ENCODE data around the gene DNAJA3. TPM values are rescaled to one million over a fixed set of nuclear protein-coding genes. Genes with fewer than 3 reads are reported as not detected.

Gene DNAJA3
- total and polyA plus RNA-seq, 2 of the 4 experiments (the other 2 are of a cell fraction): 38.0 to 40.2 TPM

GRCh38 chr16:4412159-4412558 is 13.5 kb upstream of the DNAJA3 start:
- peaks cover 38% of the 10 kb centered on the region for H3K4me1 ChIP-seq (ENCODE audit: control insufficient read depth, insufficient read depth, low read length)
- CTCF ChIA-PET: no interaction called here
- H3K79me1 ChIP-seq (ENCODE audit: low read depth in 1 of 2, low read length in 2 of 2): peaks cover 26 to 77% of the 10 kb centered on the region in 2 experiments
- H3K23ac ChIP-seq (ENCODE audit: low read depth, low read length): no peak overlapping the region
- H2BK15ac ChIP-seq (ENCODE audit: low read depth, low read length): no peak overlapping the region
- no peak overlapping the region for H2AK9ac ChIP-seq (replicated peaks; ENCODE audit: low read depth, low read length, poor library complexity)
- no peak overlapping the region for H3K9ac ChIP-seq (ENCODE audit: low read depth, low read length)
- no peaks in the 10 kb centered on the region for H3K27me3 ChIP-seq (ENCODE audit: control insufficient read depth, insufficient read depth, low read length)
- no peak overlapping the region for H2BK120ac ChIP-seq (ENCODE audit: low read depth, low read length)
- no peak overlapping the region for H3K27ac ChIP-seq (ENCODE audit: insufficient read depth, low read length)
- in situ Hi-C loops (cut with MboI; ENCODE audit: low sequenced_read_pairs) (no loop called here), dilution Hi-C loops (cut with HindIII; ENCODE audit: low sequenced_read_pairs, unreplicated experiment) (no loop called here), intact Hi-C loops (cut with micrococcal nuclease) (loop anchor here (10.0 kb wide), 1 partner anchor 133 kb away; no protein-coding TSS in a partner anchor)
- H3K14ac ChIP-seq (replicated peaks; ENCODE audit: low read depth, low read length): no peak overlapping the region
- ATAC-seq (ENCODE audit: low read depth) (no peak), DNase-seq (no peak)
- H4K5ac ChIP-seq (ENCODE audit: low read depth, low read length): no peak overlapping the region
- peaks cover 31% of the 10 kb centered on the region for H3K9me1 ChIP-seq (ENCODE audit: insufficient read depth, low read length)
- no peak overlapping the region for H3K56ac ChIP-seq (ENCODE audit: extremely low read depth, insufficient read depth, low read length)
- H2BK20ac ChIP-seq (ENCODE audit: low read depth, low read length): peak overlapping the region; percentile 12; the same call in 1 of the 2 replicates
- H3K4ac ChIP-seq (ENCODE audit: low read depth, low read length): no peak overlapping the region
- no TSS peak for BruUV-seq (replicated peaks)
- peak overlapping the region; percentile 44 for H2AK5ac ChIP-seq (ENCODE audit: low read depth, low read length)
- H3K4me2 ChIP-seq (ENCODE audit: low read depth, low read length): no peak overlapping the region
- no peak overlapping the region for H3K18ac ChIP-seq (ENCODE audit: low read depth, low read length)
- WGBS, 2 experiments (ENCODE audit: extremely low coverage in 2 of 2, insufficient read length in 1 of 2): 100% methylated on average over 3 of the region's 8 CpGs; no CpG with 5 or more reads in 1 of the 2 experiments
- POLR2A ChIA-PET (ENCODE audit: unreplicated experiment): no interaction called here
- H4K20me1 ChIP-seq (ENCODE audit: insufficient read depth, low read length): peaks cover 70% of the 10 kb centered on the region
- no peak overlapping the region for H3K4me3 ChIP-seq (ENCODE audit: insufficient read depth, low read depth, low read length)
- peak overlapping the region; percentile 46 for H2AFZ ChIP-seq (replicated peaks; ENCODE audit: low read length, poor library complexity)
- no peaks in the 10 kb centered on the region for H3K9me3 ChIP-seq (ENCODE audit: control insufficient read depth, insufficient read depth, low read length)
- no peak for TF ChIP-seq ELK1 (IDR thresholded peaks at IDR 0.05; ENCODE audit: borderline replicate concordance, low read depth, low read length)
- TF ChIP-seq RCOR1 (IDR thresholded peaks at IDR 0.05; ENCODE audit: insufficient replicate concordance, low read length): no peak
- TF ChIP-seq USF2 (IDR thresholded peaks at IDR 0.05; ENCODE audit: low read depth, low read length): no peak
- TF ChIP-seq MAZ (IDR thresholded peaks at IDR 0.05; ENCODE audit: borderline replicate concordance, low read depth, low read length): no peak
- H3K36me3 ChIP-seq (ENCODE audit: control insufficient read depth, insufficient read depth, low read length): peaks cover 11% of the 10 kb centered on the region
- no peak overlapping the region for H4K8ac ChIP-seq (ENCODE audit: low read depth in 2 of 2, low read length in 2 of 2)
- H4K91ac ChIP-seq (ENCODE audit: insufficient read depth, low read depth, low read length): no peak overlapping the region
- no peak overlapping the region for H2BK5ac ChIP-seq (ENCODE audit: low read depth, low read length, poor library complexity, severe bottlenecking)
